ENCODE measurements around the gene PIBF1. TPM values are rescaled to one million over a fixed set of nuclear protein-coding genes. Genes with fewer than 3 reads are reported as not detected.

Gene PIBF1
- total RNA-seq, 4 donors from 2014 or later: 8.2 to 30.8 (median 14.3) TPM

DNA sequence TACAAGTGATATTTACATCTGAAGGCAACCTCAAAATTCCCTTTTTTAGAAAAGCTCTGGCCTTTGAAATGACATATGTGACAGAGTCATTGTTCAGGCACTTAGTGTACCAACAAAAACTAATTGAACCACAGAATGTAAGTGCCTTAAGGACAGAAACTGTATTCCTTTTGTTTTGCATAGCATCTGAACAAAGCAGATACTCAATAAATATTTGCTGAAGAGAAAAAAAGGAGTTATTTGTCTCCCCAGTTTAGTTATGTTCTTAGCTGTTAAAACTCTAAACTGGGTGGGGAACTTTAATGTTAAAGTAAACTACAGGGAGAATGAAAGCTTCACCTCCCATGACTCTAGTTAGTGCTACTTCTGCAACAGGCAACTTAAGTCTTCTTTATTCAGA, 220.0 kb downstream of the PIBF1 start:
- intact Hi-C loops (cut with DNase I; ENCODE audit: low total_unique reads): no loop called here
- Histone ChIP-seq H3K4me3 (no peak overlapping the region), H3K9me3 (no peaks in the 10 kb centered on the region), H3K4me1 (peaks cover 0 to 7% (median 0%) of the 10 kb centered on the region in 4 donors), H3K27ac (no peak overlapping the region), H3K36me3 (no peaks in the 10 kb centered on the region), H3K27me3 (no peaks in the 10 kb centered on the region)
- in situ Hi-C loops (cut with MboI; ENCODE audit: low pct_ligation_motif_present in 1 of 4, low pct_unique_long_range_greater_than_20kb in 1 of 4, low sequenced_read_pairs in 3 of 4): no loop called here
- DNase-seq: no peak
- no peak for TF ChIP-seq EP300 (IDR thresholded peaks at IDR 0.05; ENCODE audit: low read depth)
- no peak for TF ChIP-seq POLR2A (IDR thresholded peaks at IDR 0.05)
- TF ChIP-seq, protein P1, sequence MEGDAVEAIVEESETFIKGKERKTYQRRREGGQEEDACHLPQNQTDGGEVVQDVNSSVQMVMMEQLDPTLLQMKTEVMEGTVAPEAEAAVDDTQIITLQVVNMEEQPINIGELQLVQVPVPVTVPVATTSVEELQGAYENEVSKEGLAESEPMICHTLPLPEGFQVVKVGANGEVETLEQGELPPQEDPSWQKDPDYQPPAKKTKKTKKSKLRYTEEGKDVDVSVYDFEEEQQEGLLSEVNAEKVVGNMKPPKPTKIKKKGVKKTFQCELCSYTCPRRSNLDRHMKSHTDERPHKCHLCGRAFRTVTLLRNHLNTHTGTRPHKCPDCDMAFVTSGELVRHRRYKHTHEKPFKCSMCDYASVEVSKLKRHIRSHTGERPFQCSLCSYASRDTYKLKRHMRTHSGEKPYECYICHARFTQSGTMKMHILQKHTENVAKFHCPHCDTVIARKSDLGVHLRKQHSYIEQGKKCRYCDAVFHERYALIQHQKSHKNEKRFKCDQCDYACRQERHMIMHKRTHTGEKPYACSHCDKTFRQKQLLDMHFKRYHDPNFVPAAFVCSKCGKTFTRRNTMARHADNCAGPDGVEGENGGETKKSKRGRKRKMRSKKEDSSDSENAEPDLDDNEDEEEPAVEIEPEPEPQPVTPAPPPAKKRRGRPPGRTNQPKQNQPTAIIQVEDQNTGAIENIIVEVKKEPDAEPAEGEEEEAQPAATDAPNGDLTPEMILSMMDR (IDR thresholded peaks at IDR 0.05): no peak
- TF ChIP-seq POLR2AphosphoS5 (IDR thresholded peaks at IDR 0.05): no peak

DNA sequence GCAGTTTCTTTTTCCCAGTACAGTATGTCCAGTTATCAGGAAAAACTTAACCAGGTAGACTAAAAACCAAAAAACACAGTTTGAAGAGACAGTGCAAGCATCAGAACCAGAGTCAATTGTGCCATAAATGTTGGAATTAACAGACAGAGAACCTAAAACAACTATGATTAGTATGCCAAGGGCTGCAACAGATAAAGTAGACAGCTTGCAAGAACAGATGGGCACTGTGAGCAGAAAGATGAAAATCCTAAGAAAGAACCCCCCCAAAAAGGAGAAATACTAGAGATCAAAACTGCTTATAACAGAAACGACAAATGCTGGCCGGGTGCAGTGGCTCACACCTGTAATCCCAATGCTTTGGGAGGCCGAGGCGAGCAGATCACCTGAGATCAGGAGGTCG, 229.8 kb downstream of the PIBF1 start:
- no peak overlapping the region for H3K27ac ChIP-seq
- in situ Hi-C loops (cut with MboI; ENCODE audit: low pct_ligation_motif_present in 1 of 4, low pct_unique_long_range_greater_than_20kb in 1 of 4, low sequenced_read_pairs in 3 of 4): no loop called here
- H3K4me3 ChIP-seq: no peak overlapping the region
- WGBS, 2 donors (ENCODE audit: low coverage in 1 of 2): 89 to 96% methylated on average over 4 to 5 of the region's 5 CpGs
- no peaks in the 10 kb centered on the region for H3K9me3 ChIP-seq
- intact Hi-C loops (cut with DNase I; ENCODE audit: low total_unique reads): no loop called here
- no peaks in the 10 kb centered on the region for H3K27me3 ChIP-seq
- H3K36me3 ChIP-seq: no peaks in the 10 kb centered on the region
- H3K4me1 ChIP-seq: peaks cover 0 to 3% (median 0%) of the 10 kb centered on the region in 4 donors
- TF ChIP-seq POLR2A (IDR thresholded peaks at IDR 0.05) (no peak), EP300 (IDR thresholded peaks at IDR 0.05; ENCODE audit: low read depth) (no peak), POLR2AphosphoS5 (IDR thresholded peaks at IDR 0.05) (no peak)
- TF ChIP-seq, protein P1 (IDR thresholded peaks at IDR 0.05): no peak
- DNase-seq: no peak

- H3K27ac ChIP-seq: no peak overlapping the region
- TF ChIP-seq, protein P1 (IDR thresholded peaks at IDR 0.05): no peak
- no peak for TF ChIP-seq EP300 (IDR thresholded peaks at IDR 0.05; ENCODE audit: low read depth)
- TF ChIP-seq POLR2A (IDR thresholded peaks at IDR 0.05): no peak
- TF ChIP-seq POLR2AphosphoS5 (IDR thresholded peaks at IDR 0.05): no peak
- DNase-seq: no peak
- H3K27me3 ChIP-seq: no peaks in the 10 kb centered on the region
- intact Hi-C loops (cut with DNase I; ENCODE audit: low total_unique reads) (no loop called here), in situ Hi-C loops (cut with MboI; ENCODE audit: low pct_ligation_motif_present in 1 of 4, low pct_unique_long_range_greater_than_20kb in 1 of 4, low sequenced_read_pairs in 3 of 4) (no loop called here)
- no peaks in the 10 kb centered on the region for H3K36me3 ChIP-seq
- no peaks in the 10 kb centered on the region for H3K4me1 ChIP-seq
- WGBS, 2 donors (ENCODE audit: low coverage in 1 of 2): 93 to 95% methylated on average over 1 of the region's 1 CpG
- no peaks in the 10 kb centered on the region for H3K9me3 ChIP-seq
- H3K4me3 ChIP-seq: no peak overlapping the region
Measured at GRCh38 chr13:73015805-73016204, 233.9 kb downstream of the PIBF1 start.

DNA sequence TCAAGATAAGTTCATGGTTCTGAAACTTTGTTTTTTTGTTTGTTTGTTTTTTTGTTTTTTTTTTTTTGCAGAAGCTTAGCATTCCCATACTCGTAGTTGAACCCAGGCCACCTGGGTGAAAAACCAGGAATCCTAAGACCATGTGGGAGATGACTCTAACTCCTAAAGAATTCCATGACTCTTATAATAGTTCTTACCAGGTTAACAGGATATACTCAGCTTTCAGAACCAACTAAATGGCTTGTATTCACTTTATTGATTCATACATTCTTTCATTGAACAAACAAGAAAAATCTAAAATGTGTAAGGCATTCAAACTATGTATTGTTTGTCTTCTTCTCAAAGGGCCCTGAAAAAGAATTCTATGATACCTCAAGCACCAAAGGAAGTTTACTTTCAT, 236.4 kb downstream of the PIBF1 start:
- intact Hi-C loops (cut with DNase I; ENCODE audit: low total_unique reads): no loop called here
- no peak overlapping the region for H3K4me3 ChIP-seq
- no peaks in the 10 kb centered on the region for H3K27me3 ChIP-seq
- DNase-seq: no peak
- H3K36me3 ChIP-seq: no peaks in the 10 kb centered on the region
- H3K4me1 ChIP-seq: no peaks in the 10 kb centered on the region
- TF ChIP-seq EP300 (IDR thresholded peaks at IDR 0.05; ENCODE audit: low read depth) (no peak), POLR2AphosphoS5 (IDR thresholded peaks at IDR 0.05) (no peak), POLR2A (IDR thresholded peaks at IDR 0.05) (no peak)
- TF ChIP-seq, protein P1 (IDR thresholded peaks at IDR 0.05): no peak
- in situ Hi-C loops (cut with MboI; ENCODE audit: low pct_ligation_motif_present in 1 of 4, low pct_unique_long_range_greater_than_20kb in 1 of 4, low sequenced_read_pairs in 3 of 4): no loop called here
- no peaks in the 10 kb centered on the region for H3K9me3 ChIP-seq
- 92 to 100% methylated on average over 1 of the region's 1 CpG for WGBS, 2 donors (ENCODE audit: low coverage in 1 of 2)
- H3K27ac ChIP-seq: no peak overlapping the region

Measured in transverse colon (tissue), 4 donors.